Right forelimb (tissue), 1 donor: ENCODE measurements around the gene TAX1BP1.
"Not testable (repeated sequence)": the region's sequence is repeated elsewhere in the genome, so short reads cannot be mapped to it uniquely, and the experiment has no call there.

ENCODE experiments used
- DNase-seq: peaks from one replicate; pipeline ENCODE4 v3.0.0-alpha.2; 2018

TAX1BP1 gene

DNA sequence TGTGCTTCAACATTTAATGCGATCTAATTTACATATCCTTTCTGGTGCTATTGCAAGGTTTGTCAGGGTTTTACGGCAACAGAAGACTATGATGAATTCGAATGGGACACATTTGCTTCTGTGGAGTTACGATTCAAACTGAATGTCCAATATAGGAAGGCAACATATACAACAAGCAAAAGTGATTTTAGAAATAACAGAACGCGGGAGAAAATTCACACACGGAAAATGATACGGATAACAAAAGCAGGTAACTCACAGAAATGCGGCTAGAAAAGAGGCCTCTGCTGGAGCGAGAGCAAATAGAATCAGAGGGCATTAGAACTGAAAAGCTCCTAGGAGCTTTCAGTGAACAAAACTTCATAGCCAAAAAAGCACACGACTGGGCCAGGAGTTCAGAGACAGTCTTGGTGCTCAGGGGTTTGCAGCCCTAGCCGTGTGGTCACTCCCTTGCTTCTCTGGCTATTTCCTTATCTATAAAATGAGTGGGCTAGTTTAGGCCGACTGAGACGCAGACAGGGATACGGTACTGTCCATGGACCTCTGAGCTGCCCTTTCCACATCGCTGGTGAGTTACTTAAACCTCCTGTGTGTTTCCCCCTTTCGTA, 557 bp upstream of the TAX1BP1 start:
- no peak for DNase-seq

GRCh38 chr7:27740449-27741086, 606 bp downstream of the TAX1BP1 start:
- DNase-seq = peak; percentile 87

DNA sequence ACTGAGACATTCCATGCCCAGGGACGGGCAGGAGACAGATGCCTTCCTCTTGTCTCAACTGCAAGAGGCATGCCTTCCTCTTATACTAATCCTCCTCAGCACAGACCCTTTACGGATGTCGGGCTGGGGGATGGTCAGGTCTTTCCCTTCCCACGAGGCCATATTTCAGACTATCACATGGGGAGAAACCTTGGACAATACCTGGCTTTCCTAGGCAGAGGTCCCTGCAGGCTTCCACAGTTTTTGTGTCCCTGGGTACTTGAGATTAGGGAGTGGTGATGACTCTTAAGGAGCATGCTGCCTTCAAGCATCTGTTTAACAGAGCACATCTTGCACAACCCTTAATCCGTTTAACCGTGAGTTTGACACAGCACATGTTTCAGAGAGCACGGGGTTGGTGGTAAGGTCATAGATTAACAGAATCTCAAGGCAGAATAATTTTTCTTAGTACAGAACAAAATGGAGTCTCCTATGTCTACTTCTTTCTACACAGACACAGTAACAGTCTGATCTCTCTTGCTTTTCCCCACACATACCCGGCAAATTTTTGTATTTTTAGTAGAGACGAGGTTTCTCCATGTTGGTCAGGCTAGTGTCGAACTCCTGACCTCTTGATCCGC, 2.2 kb downstream of the TAX1BP1 start:
- DNase-seq = not testable (repeated sequence)

GRCh38 chr7:27745064-27745583, 5.2 kb downstream of the TAX1BP1 start:
- DNase-seq = peak; percentile 46

DNA sequence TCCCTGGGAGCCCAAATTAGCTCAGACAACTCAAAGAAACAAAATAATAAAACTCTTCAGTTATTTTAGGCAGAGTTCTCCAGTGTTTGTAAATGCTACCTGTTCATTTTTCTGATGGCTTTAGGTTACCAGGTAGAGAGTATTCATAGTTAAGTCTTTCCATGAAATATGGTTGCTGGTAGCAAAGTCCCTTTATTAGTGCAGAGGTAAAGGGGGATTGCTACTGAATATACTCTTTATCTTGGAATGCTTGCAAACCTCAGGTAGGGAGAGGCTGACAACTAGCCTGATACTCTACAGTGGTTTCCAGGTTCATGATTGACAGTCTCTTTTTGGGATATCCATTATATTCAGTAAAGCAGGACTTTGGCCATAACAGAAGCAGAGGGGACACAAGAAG, 6.5 kb downstream of the TAX1BP1 start:
- DNase-seq = no peak

DNA sequence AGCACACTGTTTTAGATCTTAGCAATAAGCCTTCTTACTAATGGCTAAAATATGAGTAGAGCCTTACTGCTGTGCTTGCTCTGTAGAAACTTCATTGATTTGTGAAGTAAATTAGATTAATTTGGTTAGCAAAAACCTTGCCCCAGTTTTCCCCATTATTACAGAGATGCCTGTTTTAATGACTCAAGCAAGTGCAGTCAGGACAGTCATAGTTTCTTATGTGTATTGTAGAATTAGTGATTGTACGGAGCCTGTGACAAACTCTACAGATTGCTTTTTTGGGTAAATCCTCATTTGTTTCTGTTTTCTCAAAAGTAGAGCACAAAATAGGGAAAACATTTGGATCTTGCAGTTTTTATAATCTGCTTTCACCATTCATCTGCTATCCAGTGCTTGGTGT, 7.0 kb downstream of the TAX1BP1 start:
- DNase-seq = no peak

DNA sequence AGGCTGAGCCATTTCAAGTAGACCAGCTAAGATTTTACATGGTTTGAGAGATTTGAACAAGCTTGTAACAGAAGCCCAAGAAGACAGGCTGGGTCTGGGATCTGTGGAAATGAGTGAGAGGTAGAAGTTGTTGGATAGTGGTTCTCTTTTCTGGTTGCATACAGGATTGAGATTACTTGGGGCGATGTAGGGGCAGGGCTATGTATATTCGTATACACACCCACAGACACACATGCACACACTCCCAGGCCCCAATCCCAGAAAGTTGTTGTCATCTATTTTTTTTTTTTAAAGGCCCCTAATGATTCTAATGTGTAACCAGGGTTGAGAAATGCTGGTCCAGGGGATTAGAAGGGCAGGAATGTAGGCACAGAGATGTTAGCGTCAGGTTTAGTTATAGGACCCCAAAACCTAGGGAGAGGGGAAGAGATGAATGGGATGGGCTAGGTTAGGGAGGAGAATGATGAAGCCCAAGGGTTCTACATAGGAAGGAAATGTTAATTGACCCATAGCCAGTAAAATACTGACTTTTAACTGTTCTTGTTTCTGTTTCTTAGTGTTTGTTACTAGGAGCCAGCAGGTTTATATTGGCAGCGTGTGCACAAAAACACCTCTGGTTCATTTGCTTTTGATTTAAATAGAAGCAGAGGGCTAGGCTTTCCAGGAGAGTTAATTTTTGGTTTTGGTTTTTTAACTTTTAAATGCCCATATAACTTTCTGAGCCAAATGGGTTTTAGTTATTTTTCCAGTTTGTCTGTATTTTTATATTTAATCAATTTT, 7.8 kb downstream of the TAX1BP1 start:
- DNase-seq = no peak

- no peak for DNase-seq
Measured at GRCh38 chr7:27750316-27750715, 10.4 kb downstream of the TAX1BP1 start.

GRCh38 chr7:27751888-27752660, 12.1 kb downstream of the TAX1BP1 start:
- no peak for DNase-seq

GRCh38 chr7:27753863-27754262, 13.9 kb downstream of the TAX1BP1 start:
- no peak for DNase-seq

DNA sequence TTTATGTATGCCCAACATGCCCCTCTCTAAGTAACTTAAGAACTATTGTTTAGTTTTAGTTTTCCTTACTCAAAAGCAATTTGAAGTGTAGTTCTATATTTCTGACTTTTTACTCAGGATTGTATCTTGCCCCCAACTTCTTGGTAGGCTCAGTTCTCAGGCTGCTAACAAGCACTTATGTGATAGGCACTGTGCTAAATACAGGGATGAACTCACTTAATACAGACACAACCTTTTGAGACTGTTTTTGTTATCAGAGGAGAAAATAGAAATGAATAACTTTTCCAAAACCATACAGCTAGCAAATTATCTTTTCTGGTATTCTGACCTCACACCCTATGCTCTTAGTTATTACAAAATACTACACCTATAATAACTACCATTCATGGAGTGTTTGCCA, 16.3 kb downstream of the TAX1BP1 start:
- no peak for DNase-seq

DNA sequence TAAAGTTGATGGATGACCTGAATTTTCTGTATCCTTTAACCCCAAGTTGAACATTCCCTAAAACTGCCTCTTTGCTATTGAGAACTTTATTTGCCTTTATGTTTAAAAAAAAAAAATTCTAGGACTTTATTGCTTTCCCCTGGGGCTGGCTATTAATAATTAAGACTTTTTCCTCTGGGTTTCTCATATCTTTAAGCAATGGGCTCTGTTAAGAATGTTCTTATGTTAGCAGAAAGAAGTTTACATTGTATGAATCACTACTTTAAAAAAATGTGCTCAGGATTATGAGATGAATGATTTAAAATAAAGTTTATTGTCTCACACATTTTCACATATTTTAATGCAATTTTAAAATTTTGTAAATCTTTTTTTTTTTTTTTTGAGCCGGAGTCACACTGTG, 19.5 kb downstream of the TAX1BP1 start:
- DNase-seq = no peak

DNA sequence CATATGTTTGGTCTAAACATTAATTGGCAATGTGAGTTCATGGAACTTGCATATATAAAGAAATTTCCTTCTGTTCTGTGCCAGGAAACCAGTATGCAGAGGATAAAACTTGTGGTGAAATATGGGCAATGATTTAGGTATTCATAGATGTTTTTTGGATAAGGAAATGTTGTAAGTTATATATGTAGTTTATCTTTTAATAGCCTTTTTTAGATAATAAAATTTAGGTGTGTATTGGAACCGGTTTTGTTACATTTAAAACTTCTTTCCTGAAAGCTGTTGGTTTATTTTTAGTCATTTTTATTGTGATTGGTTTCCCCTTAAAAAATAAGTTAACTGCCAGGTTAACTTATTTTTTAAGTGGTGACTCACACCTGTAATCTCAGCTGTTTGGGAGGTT, 22.1 kb downstream of the TAX1BP1 start:
- DNase-seq = no peak

- DNase-seq = no peak
Measured at GRCh38 chr7:27763983-27764508, 24.1 kb downstream of the TAX1BP1 start.

- no peak for DNase-seq
Measured at GRCh38 chr7:27765841-27766240, 25.9 kb downstream of the TAX1BP1 start.

GRCh38 chr7:27767374-27767773, 27.4 kb downstream of the TAX1BP1 start:
- DNase-seq = no peak

GRCh38 chr7:27771111-27771510, 31.1 kb downstream of the TAX1BP1 start:
- DNase-seq = no peak

DNA sequence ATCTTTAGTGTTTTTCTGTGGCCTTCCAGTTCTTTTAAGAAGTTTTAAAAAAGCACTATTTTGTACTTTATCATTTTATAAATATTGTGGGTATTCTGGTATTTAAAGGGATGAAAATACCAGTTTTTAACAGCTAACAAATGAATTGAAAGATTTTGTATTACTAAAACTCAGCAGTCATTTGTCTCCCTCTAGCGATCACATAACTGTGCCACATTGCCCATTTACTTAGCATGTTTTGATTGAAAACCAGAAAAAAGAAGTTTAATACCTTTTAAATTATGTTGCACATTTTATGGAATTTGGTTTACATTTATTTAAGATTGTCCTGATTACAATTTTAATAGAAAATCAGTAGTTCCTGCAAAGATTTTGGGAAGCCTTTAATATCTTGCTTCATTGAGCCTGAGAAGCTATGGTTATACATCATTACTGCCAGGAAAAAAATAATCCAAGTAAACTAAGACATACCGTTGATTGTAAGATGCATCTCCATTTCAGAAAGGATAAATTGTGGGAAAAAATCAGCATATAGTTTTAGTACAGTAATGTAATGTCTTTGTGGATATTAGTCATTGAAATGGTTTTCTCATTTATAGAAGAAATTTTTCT, 34.9 kb downstream of the TAX1BP1 start:
- DNase-seq = no peak

DNA sequence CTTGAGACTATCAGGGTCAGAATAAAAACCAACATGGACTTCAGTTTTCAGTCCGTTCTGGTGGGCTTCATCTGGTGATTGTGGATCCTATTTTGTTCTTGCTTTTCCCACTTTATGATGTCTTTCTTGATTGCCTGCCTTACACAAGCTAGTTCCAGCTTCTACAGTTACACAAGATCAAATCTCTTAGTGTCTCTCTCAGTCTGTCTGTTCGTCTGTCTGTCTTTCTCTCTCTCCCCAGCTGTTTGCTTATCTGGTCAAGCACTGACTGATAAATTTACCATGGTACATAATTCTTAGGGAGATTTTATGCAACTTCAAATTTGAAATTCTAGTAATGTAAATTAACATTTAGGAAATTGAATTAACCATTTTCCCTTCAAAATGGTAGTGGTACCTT, 35.8 kb downstream of the TAX1BP1 start:
- DNase-seq = no peak

DNA sequence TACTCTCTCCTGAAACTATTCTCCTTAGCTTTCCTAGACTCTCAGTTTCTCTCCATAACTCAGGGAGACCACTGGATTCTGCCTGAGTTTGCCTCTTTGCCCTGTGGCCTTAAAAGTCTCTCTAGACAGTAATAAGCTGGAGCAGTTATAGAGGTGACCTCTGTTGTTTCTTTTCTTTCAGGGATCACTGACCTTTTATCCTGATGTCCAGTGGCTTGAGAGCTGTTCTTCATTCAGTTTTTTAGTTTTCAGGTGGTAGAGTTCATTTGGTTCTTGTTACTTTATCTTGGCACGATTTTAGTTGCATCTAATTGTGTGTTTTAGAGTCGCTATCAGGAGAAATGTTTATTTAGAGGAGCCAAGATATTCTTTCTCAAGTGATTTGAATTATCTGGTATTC, 37.7 kb downstream of the TAX1BP1 start:
- no peak for DNase-seq

- DNase-seq = no peak
Measured at GRCh38 chr7:27779873-27780272, 39.9 kb downstream of the TAX1BP1 start.

GRCh38 chr7:27781188-27781587, 41.2 kb downstream of the TAX1BP1 start:
- DNase-seq = no peak
